ENCODE measurements around the gene FRMD4A.

DNA sequence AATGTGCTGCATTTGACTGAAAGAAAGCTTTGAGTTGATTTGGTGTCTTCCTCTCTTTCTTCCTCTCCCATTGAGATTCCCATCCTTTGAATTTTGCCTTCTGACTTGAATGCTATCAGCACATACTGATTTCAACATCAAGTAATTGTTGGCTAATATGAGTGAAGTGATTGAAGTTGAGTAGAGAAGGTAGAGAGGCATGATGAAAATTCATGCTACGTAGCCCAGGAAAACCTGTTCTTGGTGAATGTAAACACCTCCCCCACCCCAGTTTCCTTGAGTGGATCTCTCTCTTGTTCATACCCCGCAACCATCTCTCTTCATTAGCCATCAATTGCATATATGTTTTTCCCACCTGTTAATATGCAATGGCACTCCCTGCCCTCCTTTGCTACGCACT is 193.3 kb downstream of the FRMD4A start:
- TF ChIP-seq POLR2A (IDR thresholded peaks at IDR 0.05; ENCODE audit: low read depth, low read length) (no peak), TAF1 (IDR thresholded peaks at IDR 0.05; ENCODE audit: low read depth, low read length) (no peak), POLR2AphosphoS5 (IDR thresholded peaks at IDR 0.05; ENCODE audit: low read depth, low read length) (no peak), SPI1 (IDR thresholded peaks at IDR 0.05; ENCODE audit: low read depth, low read length) (no peak), PAX5 (IDR thresholded peaks at IDR 0.05; ENCODE audit: insufficient read depth, low read length, severe bottlenecking) (no peak)
